ENCODE measurements around the gene SMAD2.

GRCh38 chr18:47799376-47799775 is 131.1 kb downstream of the SMAD2 start:
- no peak for TF ChIP-seq CTCF (IDR thresholded peaks at IDR 0.05)
- no peak for TF ChIP-seq POLR2AphosphoS5 (IDR thresholded peaks at IDR 0.05)
- no peak for TF ChIP-seq POLR2A (IDR thresholded peaks at IDR 0.05)
